ENCODE data around the gene ACSS1.

DNA sequence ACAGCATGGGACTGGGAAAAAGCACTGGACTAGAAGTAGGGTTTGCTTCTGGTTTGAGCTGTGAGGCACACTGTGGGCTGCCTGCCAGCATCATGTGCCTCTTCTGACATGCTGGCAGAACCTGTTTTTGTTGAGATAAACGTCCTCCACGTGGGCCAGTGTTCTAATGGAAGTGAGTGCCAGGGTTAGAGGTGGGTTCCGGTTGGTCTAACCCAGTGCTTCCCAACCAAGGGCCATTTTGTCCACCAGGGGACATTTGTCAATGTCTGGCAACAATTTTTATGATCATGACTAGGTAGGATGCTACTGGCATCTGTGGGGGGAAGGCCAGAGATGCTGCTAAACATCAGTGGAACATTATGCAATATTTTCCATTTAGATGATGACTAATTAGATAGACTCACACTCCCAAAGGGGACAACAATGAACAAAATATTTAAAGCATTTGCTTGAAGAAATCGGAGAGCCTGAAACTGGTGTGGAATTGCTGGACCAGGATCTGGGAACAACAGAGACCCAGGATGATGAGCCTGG is 57.6 kb downstream of the ACSS1 start:
- TF ChIP-seq, protein P1, sequence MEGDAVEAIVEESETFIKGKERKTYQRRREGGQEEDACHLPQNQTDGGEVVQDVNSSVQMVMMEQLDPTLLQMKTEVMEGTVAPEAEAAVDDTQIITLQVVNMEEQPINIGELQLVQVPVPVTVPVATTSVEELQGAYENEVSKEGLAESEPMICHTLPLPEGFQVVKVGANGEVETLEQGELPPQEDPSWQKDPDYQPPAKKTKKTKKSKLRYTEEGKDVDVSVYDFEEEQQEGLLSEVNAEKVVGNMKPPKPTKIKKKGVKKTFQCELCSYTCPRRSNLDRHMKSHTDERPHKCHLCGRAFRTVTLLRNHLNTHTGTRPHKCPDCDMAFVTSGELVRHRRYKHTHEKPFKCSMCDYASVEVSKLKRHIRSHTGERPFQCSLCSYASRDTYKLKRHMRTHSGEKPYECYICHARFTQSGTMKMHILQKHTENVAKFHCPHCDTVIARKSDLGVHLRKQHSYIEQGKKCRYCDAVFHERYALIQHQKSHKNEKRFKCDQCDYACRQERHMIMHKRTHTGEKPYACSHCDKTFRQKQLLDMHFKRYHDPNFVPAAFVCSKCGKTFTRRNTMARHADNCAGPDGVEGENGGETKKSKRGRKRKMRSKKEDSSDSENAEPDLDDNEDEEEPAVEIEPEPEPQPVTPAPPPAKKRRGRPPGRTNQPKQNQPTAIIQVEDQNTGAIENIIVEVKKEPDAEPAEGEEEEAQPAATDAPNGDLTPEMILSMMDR (IDR thresholded peaks at IDR 0.05) = 0 out of 2 replicates have a peak, but pooled peaks have one; percentile 10
- TF ChIP-seq ZFX (IDR thresholded peaks at IDR 0.05; ENCODE audit: borderline replicate concordance) = no peak
